Activated CD4-positive, alpha-beta T cell treated with anti-CD3 and anti-CD28 coated beads, Interleukin-2, amount 50 U/mL, for 16 hours (primary cell): ENCODE data around the gene SDS.

ENCODE experiments used
- DNase-seq: peaks from one replicate; pipeline ENCODE4 v3.0.0-alpha.2; 2020

SDS gene

GRCh38 chr12:113345318-113345717 lies 58.4 kb downstream of the SDS start:
- DNase-seq = no peak
